A549 (cell line): ENCODE results near the gene ZNF618. TPM values are rescaled to one million over a fixed set of nuclear protein-coding genes. Genes with fewer than 3 reads are reported as not detected.

ENCODE experiments used
- ATAC-seq, 2 experiments: fragments of 200-7000 bp in 1 of 2; fragments of >200 bp in 1 of 2; cut with Nextera tagmentation in 1 of 2; cut with Tn5 transposase in 1 of 2; 3 replicates each; pipeline versions ENCODE4 v1.8.0 to v1.9.1; 2018 to 2020; ENCODE audit warnings: mild to moderate bottlenecking in 1 of 2, moderate library complexity in 1 of 2
- CTCF ChIA-PET: fragments of 300-600 bp; sonication (Branson Sonifier 250); formaldehyde crosslinking; extraction: SDS; loops from one replicate; lab custom pipeline; 2021; ENCODE audit warnings: antibody characterized with exemption, inconsistent platforms; lab: Yijun Ruan, JAX
- POLR2A ChIA-PET: fragments of 350-600 bp; formaldehyde crosslinking; extraction: SDS; loops from one replicate; lab custom pipeline; 2021; ENCODE audit warnings: antibody characterized with exemption, inconsistent platforms; lab: Yijun Ruan, JAX
- DNase-seq, 2 experiments: peaks; one replicate each; pipeline versions ENCODE4 v3.0.0 to v3.0.0-alpha.2; 2011 to 2016; ENCODE audit warnings: low read depth in 1 of 2, low spot score in 1 of 2
- FAIRE-seq: peaks from 2 replicates; lab custom pipeline; 2011; peaks lifted over from hg19 to GRCh38; lab: Jason Lieb, UNC
- H3K27ac ChIP-seq, 2 experiments: fragments of >200 bp; sonication (Bioruptor Twin); formaldehyde crosslinking; 3 replicates each; pipeline ENCODE4 v1.5.1; 2016 to 2017
- H3K4me1 ChIP-seq: fragments of >200 bp; sonication (Bioruptor Twin); formaldehyde crosslinking; 3 replicates; pipeline ENCODE4 v1.6.1; 2016
- H3K4me2 ChIP-seq: fragments of >200 bp; sonication (Bioruptor Twin); formaldehyde crosslinking; 3 replicates; pipeline ENCODE4 v1.6.1; 2016
- H3K4me3 ChIP-seq: fragments of >200 bp; sonication (Bioruptor Twin); formaldehyde crosslinking; 3 replicates; pipeline ENCODE4 v1.5.1; 2016
- H3K9me3 ChIP-seq: fragments of >200 bp; sonication (Bioruptor Twin); formaldehyde crosslinking; 3 replicates; pipeline ENCODE4 v1.6.1; 2016
- BHLHE40 ChIP-seq: IDR thresholded peaks from 2 replicates; pipeline ENCODE4 v1.6.1; 2012; ENCODE audit warnings: low read depth, low read length, inconsistent platforms
- CBX2 ChIP-seq: fragments of 200-600 bp; sonication (generic); IDR thresholded peaks from 2 replicates; pipeline ENCODE4 v1.6.1; 2016; ENCODE audit warnings: low read depth, mild to moderate bottlenecking, borderline replicate concordance
- CHD4 ChIP-seq: fragments of 200-600 bp; sonication (generic); IDR thresholded peaks from 2 replicates; pipeline ENCODE4 v1.6.1; 2016; ENCODE audit warnings: antibody characterized with exemption, mild to moderate bottlenecking, borderline replicate concordance
- ESRRA ChIP-seq: fragments of 150-350 bp; IDR thresholded peaks from 2 replicates; pipeline ENCODE4 v1.6.1; 2014; ENCODE audit warnings: mild to moderate bottlenecking, low read length, borderline replicate concordance
- FOSB ChIP-seq: fragments of 250-450 bp; sonication (Bioruptor Pico); IDR thresholded peaks from 2 replicates; pipeline ENCODE4 v1.5.0; 2020; ENCODE audit warnings: mild to moderate bottlenecking, moderate library complexity
- FOSL2 ChIP-seq, 2 experiments: fragments of 450-650 bp in 1 of 2; fragments of >200 bp in 1 of 2; sonication (Bioruptor Twin) in 1 of 2; formaldehyde crosslinking; IDR thresholded peaks; 2 replicates each; pipeline versions ENCODE4 v1.5.0 to v1.6.1; 2016 to 2020; ENCODE audit warnings: mild to moderate bottlenecking in 1 of 2, moderate library complexity in 1 of 2
- HDAC2 ChIP-seq: fragments of 200-600 bp; sonication (generic); IDR thresholded peaks from 2 replicates; pipeline ENCODE4 v1.6.1; 2016
- HOXB13 ChIP-seq: fragments of 250-450 bp; sonication (Bioruptor Pico); IDR thresholded peaks from 2 replicates; pipeline ENCODE4 v1.5.0; 2020; ENCODE audit warnings: low read depth, mild to moderate bottlenecking, moderate library complexity
- HOXB5 ChIP-seq: fragments of 250-450 bp; sonication (Bioruptor Pico); IDR thresholded peaks from 2 replicates; pipeline ENCODE4 v1.5.0; 2020; ENCODE audit warnings: mild to moderate bottlenecking, moderate library complexity
- KDM1A ChIP-seq: fragments of 200-600 bp; sonication (generic); IDR thresholded peaks from 2 replicates; pipeline ENCODE4 v1.6.1; 2016; ENCODE audit warnings: low read depth, mild to moderate bottlenecking
- KDM5A ChIP-seq: fragments of 200-600 bp; sonication (generic); IDR thresholded peaks from 2 replicates; pipeline ENCODE4 v1.6.1; 2016; ENCODE audit warnings: antibody characterized with exemption, mild to moderate bottlenecking
- MAFK ChIP-seq: fragments of 450-650 bp; IDR thresholded peaks from 2 replicates; pipeline ENCODE4 v1.6.1; 2014; ENCODE audit not compliant: partially characterized antibody
- MAZ ChIP-seq: fragments of 150-350 bp; IDR thresholded peaks from 2 replicates; pipeline ENCODE4 v1.6.1; 2014; ENCODE audit warnings: antibody characterized with exemption, low read depth, low read length, borderline replicate concordance
- NFE2L2 ChIP-seq: fragments of 150-350 bp; conservative IDR thresholded peaks from 2 replicates; pipeline ENCODE4 v1.6.1; 2014; ENCODE audit warnings: low read length
- NR3C1 ChIP-seq: fragments of >200 bp; sonication (Bioruptor Twin); formaldehyde crosslinking; IDR thresholded peaks from 3 replicates; pipeline ENCODE4 v1.6.1; 2017
- PHF8 ChIP-seq: fragments of 200-600 bp; sonication (generic); IDR thresholded peaks from 2 replicates; pipeline ENCODE4 v1.6.1; 2016; ENCODE audit warnings: low read depth, mild to moderate bottlenecking, antibody characterized with exemption, moderate library complexity, borderline replicate concordance
- POLR2AphosphoS2 ChIP-seq: conservative IDR thresholded peaks from 2 replicates; pipeline ENCODE4 v1.6.1; 2012; ENCODE audit warnings: low read length, improper control_type of control experiment, inconsistent platforms
- TP53 ChIP-seq: fragments of 250-450 bp; sonication (Bioruptor Pico); IDR thresholded peaks from 2 replicates; pipeline ENCODE4 v1.5.0; 2021; ENCODE audit warnings: mild to moderate bottlenecking, moderate library complexity
- ZSCAN20 ChIP-seq: fragments of 250-450 bp; sonication (Bioruptor Pico); IDR thresholded peaks from 2 replicates; pipeline ENCODE4 v1.8.0; 2022; ENCODE audit warnings: mild to moderate bottlenecking, moderate library complexity
- WGBS: methylation state at CpG from one replicate; pipeline ENCODE4 v1.1.6; 2017; ENCODE audit errors: missing lambda C conversion rate; 5-methylcytosine and 5-hydroxymethylcytosine counted together
- polyA plus RNA-seq, 4 experiments: library from polyadenylated mRNA; depleted of rRNA in 3 of 4; stranded (reverse); fragments of >200 nt; fragmentation: RNase III in 1 of 4; extraction: RNeasy Plus Mini Kit Qiagen cat#74134 plus additional on column Dnase treatment in 1 of 4; gene quantifications; 2 replicates in 3 of 4; 3 replicates in 1 of 4; pipeline ENCODE4 v1.2.3, GENCODE V29; 2011 to 2017
- TF ChIP-seq, protein P1 (sequence below): IDR thresholded peaks from 2 replicates; pipeline ENCODE4 v1.6.1; 2012; ENCODE audit warnings: low read depth, borderline replicate concordance
- TF ChIP-seq, protein P2 (sequence below): fragments of >200 bp; sonication (Bioruptor Twin); formaldehyde crosslinking; IDR thresholded peaks from 3 replicates; pipeline ENCODE4 v1.5.1; 2016

The ZNF618 gene
- polyA plus RNA-seq, 2 of the 4 experiments (the other 2 are of a cell fraction): 9.0 to 10.0 TPM

DNA sequence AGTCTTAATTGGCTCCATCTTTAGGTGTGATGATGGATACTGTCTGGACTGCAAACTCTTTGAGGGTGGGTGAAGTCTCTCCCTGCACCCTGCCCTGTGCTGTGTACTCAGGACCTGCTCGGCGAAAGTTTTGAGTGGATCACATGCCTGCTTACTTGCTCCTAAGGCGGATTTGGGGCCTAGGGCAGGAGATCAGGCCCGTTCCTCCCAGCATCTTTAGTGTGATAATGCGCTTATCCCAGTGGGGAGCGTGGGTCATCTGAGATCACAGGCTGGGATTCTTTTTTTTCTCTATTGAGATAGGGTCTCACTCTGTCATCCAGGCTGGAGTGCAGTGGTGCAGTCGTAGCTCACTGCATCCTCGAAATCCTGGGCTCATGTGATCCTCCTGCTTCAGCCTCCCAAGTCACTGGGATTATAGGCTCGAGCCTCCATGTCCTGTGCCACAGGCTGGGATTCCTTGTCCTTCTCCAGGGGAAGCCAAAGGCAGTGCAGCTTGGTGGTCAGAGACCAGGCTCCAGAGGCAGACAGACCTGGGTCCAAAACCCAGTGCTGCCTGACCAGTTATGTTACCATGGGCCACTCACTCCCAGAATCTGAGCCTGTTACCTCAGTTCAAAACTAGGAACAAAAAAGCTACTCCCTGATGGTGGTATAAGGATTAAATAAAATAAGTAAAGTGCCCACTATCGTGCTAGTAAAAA is 59.7 kb downstream of the ZNF618 start:
- 93% methylated on average over 10 of the region's 10 CpGs for WGBS
- CTCF ChIA-PET: interaction anchor here (1.7 kb wide), 1 partner anchor 20 kb away, joined by 4 read pairs; no protein-coding TSS in a partner anchor
- FAIRE-seq: no peak
- no peak for DNase-seq
- no peak overlapping the region for H3K27ac ChIP-seq
- H3K4me3 ChIP-seq: no peak overlapping the region
- H3K4me2 ChIP-seq: no peak overlapping the region
- POLR2A ChIA-PET: no interaction called here
- TF ChIP-seq BHLHE40: no peak
- no peak for TF ChIP-seq KDM1A
- TF ChIP-seq, protein P1, sequence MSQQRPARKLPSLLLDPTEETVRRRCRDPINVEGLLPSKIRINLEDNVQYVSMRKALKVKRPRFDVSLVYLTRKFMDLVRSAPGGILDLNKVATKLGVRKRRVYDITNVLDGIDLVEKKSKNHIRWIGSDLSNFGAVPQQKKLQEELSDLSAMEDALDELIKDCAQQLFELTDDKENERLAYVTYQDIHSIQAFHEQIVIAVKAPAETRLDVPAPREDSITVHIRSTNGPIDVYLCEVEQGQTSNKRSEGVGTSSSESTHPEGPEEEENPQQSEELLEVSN: no peak
- TF ChIP-seq PHF8: no peak
- TF ChIP-seq MAZ: no peak
- TF ChIP-seq TP53 (CRISPR knock-in tag): no peak
- TF ChIP-seq, protein P2, sequence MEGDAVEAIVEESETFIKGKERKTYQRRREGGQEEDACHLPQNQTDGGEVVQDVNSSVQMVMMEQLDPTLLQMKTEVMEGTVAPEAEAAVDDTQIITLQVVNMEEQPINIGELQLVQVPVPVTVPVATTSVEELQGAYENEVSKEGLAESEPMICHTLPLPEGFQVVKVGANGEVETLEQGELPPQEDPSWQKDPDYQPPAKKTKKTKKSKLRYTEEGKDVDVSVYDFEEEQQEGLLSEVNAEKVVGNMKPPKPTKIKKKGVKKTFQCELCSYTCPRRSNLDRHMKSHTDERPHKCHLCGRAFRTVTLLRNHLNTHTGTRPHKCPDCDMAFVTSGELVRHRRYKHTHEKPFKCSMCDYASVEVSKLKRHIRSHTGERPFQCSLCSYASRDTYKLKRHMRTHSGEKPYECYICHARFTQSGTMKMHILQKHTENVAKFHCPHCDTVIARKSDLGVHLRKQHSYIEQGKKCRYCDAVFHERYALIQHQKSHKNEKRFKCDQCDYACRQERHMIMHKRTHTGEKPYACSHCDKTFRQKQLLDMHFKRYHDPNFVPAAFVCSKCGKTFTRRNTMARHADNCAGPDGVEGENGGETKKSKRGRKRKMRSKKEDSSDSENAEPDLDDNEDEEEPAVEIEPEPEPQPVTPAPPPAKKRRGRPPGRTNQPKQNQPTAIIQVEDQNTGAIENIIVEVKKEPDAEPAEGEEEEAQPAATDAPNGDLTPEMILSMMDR: no peak
- TF ChIP-seq HOXB5 (CRISPR knock-in tag): no peak
- no peak for TF ChIP-seq POLR2AphosphoS2
- no peak for TF ChIP-seq ZSCAN20 (CRISPR knock-in tag)
- H3K9me3 ChIP-seq: no peaks in the 10 kb centered on the region
- H3K4me1 ChIP-seq: no peaks in the 10 kb centered on the region
- no peak for ATAC-seq

DNA sequence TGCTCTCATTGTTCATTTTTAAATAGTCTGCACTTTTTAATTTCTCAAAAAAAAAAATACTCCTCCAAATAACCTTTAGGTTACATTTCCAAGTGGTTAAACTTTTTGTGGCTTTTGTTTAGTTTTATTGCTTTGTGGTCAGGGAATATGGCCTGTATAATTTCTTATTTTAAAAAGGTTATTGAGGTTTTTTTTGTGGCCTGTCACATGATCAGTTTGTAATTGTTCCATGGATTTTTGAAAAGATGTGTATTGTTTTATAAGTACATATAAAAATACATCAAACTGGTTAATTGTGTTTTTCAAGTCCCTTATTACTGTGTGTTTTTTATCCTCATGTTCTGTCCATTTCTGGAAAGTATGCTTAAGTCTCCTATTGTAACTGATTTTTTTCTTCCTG is 64.0 kb downstream of the ZNF618 start:
- FAIRE-seq (no peak), DNase-seq (no peak)

DNA sequence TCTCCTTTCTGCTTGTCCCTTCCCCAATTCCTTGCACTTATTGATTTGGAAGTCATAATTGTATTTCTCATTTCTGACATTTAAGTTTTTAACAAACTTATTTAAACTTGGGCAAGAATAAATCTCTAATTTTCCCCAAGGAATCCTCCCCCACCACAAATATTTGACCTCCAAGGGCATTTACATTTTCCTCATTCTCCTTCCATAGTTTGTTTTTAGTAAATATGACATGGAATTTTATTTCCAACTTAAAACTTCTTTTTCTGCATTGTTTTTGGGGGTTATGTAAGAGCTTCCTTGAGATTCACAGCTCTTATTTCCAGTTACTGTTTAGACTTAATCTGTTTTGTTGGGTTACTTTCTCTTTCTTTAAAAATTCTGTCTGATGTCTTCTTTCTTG is 64.9 kb downstream of the ZNF618 start:
- no peak overlapping the region for H3K27ac ChIP-seq
- DNase-seq (no peak), FAIRE-seq (no peak), ATAC-seq (no peak)
- no peak overlapping the region for H3K4me2 ChIP-seq
- TF ChIP-seq FOSB (CRISPR knock-in tag): no peak
- no peak for TF ChIP-seq FOSL2 (IDR thresholded peaks at IDR 0.05)
- no peak for TF ChIP-seq FOSL2 (CRISPR knock-in tag; IDR thresholded peaks at IDR 0.05)
- TF ChIP-seq HOXB13 (CRISPR knock-in tag): no peak
- no peaks in the 10 kb centered on the region for H3K9me3 ChIP-seq
- no peaks in the 10 kb centered on the region for H3K4me1 ChIP-seq
- ChIA-PET POLR2A (no interaction called here), CTCF (interaction anchor here (1.0 to 1.2 kb wide), 2 partner anchors 8 to 17 kb away, joined by 3 to 4 read pairs; no protein-coding TSS in a partner anchor)
- H3K4me3 ChIP-seq: no peak overlapping the region

More for the DNA sequence above, 64.0 kb downstream of the ZNF618 start:
- ATAC-seq: no peak
- no peak for TF ChIP-seq NR3C1
- no peak for TF ChIP-seq ESRRA
- no peak for TF ChIP-seq KDM5A
- no peak for TF ChIP-seq HDAC2
- TF ChIP-seq CBX2: no peak
- no peak overlapping the region for H3K27ac ChIP-seq
- no peaks in the 10 kb centered on the region for H3K4me1 ChIP-seq
- H3K4me2 ChIP-seq: no peak overlapping the region
- no peaks in the 10 kb centered on the region for H3K9me3 ChIP-seq
- no peak overlapping the region for H3K4me3 ChIP-seq
- ChIA-PET CTCF (no interaction called here), POLR2A (no interaction called here)

DNA sequence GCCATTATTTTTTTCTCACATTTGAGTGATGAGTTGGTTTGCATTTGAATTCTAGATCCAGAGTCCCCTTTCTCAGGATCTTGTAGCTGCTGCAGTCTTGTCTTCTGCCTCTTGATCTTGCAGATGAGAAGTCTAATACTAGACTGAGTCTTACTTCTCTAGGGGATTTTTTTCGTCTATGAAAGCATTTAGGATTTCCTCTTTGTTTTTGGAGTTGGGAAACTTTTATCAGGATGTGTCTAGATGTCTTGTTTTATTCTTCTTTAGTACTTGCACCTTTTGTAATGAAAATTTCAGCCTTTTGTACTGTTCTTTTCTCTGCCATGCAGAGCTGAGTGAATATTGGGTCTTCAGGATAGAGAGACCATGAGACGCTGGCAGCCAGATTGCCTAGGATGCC is 65.4 kb downstream of the ZNF618 start:
- no peak for ATAC-seq
- no peak for FAIRE-seq
- DNase-seq: no peak
- ChIA-PET CTCF (interaction anchor here (1.0 to 1.2 kb wide), 2 partner anchors 9 to 17 kb away, joined by 3 to 4 read pairs; no protein-coding TSS in a partner anchor), POLR2A (no interaction called here)
- 100% methylated on average over 2 of the region's 2 CpGs for whole genome bisulfite sequencing
- Histone ChIP-seq H3K4me2 (no peak overlapping the region), H3K4me1 (no peaks in the 10 kb centered on the region), H3K4me3 (no peak overlapping the region), H3K27ac (no peak overlapping the region), H3K9me3 (no peaks in the 10 kb centered on the region)
- no peak for TF ChIP-seq CHD4
- TF ChIP-seq NFE2L2: no peak
- no peak for TF ChIP-seq BHLHE40
- TF ChIP-seq MAFK: no peak
